ENCODE measurements around the gene KCNA10.

The KCNA10 gene

DNA sequence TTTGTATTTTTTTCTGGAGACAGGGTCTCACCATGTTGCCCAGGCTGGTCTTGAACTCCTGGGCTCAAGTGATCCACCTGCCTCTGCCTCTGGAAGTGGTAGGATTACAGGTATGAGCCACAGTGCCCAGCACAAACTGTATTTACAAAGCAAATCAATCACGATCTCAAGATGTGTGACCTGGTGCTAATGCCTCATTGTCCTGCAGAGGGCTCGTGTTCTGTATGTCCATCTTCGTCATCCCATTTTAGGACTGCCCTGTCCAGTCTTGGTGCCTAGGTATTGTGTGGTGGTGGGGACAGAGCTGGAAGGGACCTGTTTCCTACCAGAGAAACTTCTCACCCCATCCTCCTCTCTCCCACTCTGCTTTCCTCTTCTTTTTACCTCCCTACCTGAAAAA is 47.8 kb downstream of the KCNA10 start:
- no peak overlapping the region for H3K9ac ChIP-seq (ENCODE audit: low read length)
- no peaks in the 10 kb centered on the region for H4K20me1 ChIP-seq (ENCODE audit: insufficient read depth, low read length)
- no peaks in the 10 kb centered on the region for H3F3A ChIP-seq (ENCODE audit: insufficient read depth, low read length)
- H3K27ac ChIP-seq (ENCODE audit: low read length) = no peak overlapping the region
- no peaks in the 10 kb centered on the region for H3K9me3 ChIP-seq (replicated peaks; ENCODE audit: insufficient read depth, low read length)
- no peaks in the 10 kb centered on the region for H3K79me2 ChIP-seq (ENCODE audit: low read length)
- no peaks in the 10 kb centered on the region for H3K27me3 ChIP-seq (replicated peaks; ENCODE audit: insufficient read depth, low read length)
- H3K9me2 ChIP-seq (replicated peaks; ENCODE audit: insufficient read depth, low read length) = no peaks in the 10 kb centered on the region
- no peaks in the 10 kb centered on the region for H3K36me3 ChIP-seq (replicated peaks; ENCODE audit: insufficient read depth, low read length)
- H3K4me2 ChIP-seq (ENCODE audit: low read depth, low read length) = no peak overlapping the region
- no peak overlapping the region for H2AFZ ChIP-seq (ENCODE audit: low read length)
- no peak for DNase-seq
- TF ChIP-seq, protein P1, sequence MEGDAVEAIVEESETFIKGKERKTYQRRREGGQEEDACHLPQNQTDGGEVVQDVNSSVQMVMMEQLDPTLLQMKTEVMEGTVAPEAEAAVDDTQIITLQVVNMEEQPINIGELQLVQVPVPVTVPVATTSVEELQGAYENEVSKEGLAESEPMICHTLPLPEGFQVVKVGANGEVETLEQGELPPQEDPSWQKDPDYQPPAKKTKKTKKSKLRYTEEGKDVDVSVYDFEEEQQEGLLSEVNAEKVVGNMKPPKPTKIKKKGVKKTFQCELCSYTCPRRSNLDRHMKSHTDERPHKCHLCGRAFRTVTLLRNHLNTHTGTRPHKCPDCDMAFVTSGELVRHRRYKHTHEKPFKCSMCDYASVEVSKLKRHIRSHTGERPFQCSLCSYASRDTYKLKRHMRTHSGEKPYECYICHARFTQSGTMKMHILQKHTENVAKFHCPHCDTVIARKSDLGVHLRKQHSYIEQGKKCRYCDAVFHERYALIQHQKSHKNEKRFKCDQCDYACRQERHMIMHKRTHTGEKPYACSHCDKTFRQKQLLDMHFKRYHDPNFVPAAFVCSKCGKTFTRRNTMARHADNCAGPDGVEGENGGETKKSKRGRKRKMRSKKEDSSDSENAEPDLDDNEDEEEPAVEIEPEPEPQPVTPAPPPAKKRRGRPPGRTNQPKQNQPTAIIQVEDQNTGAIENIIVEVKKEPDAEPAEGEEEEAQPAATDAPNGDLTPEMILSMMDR (IDR thresholded peaks at IDR 0.05; ENCODE audit: low read length) = no peak
- TF ChIP-seq EZH2phosphoT487 (IDR thresholded peaks at IDR 0.05; ENCODE audit: low read length) = no peak
- TF ChIP-seq EZH2 (optimal IDR thresholded peaks at IDR 0.05; ENCODE audit: low read depth, low read length) = no peak
- H3K4me1 ChIP-seq (ENCODE audit: low read length) = no peaks in the 10 kb centered on the region
- no peak overlapping the region for H3K4me3 ChIP-seq (ENCODE audit: low read length)

Measured in MM.1S (cell line).